AG09309 (cell line): ENCODE data around the gene OMA1.

Experiments used
- DNase-seq: peaks from one replicate; pipeline ENCODE4 v3.0.0-alpha.2; 2010; ENCODE audit warnings: low read depth
- H3K4me3 ChIP-seq: 2 replicates; pipeline ENCODE4 v1.5.1; 2011; ENCODE audit warnings: mild to moderate bottlenecking, low read depth, low read length, moderate library complexity; ENCODE audit not compliant: control insufficient read depth
- CTCF ChIP-seq: IDR thresholded peaks from 2 replicates; pipeline ENCODE4 v1.5.1; 2011; ENCODE audit warnings: mild to moderate bottlenecking, low read depth, low read length, inconsistent platforms; ENCODE audit not compliant: insufficient read depth, control insufficient read depth; ENCODE audit errors: missing control alignments

OMA1 gene

GRCh38 chr1:58439946-58440345, 106.6 kb downstream of the OMA1 start:
- TF ChIP-seq CTCF = no peak
- H3K4me3 ChIP-seq = no peak overlapping the region
- no peak for DNase-seq

- DNase-seq = no peak
- no peak overlapping the region for H3K4me3 ChIP-seq
- no peak for TF ChIP-seq CTCF
Measured at GRCh38 chr1:58438468-58438867, 108.1 kb downstream of the OMA1 start.

GRCh38 chr1:58437623-58438022, 108.9 kb downstream of the OMA1 start:
- DNase-seq = no peak
- H3K4me3 ChIP-seq = no peak overlapping the region
- no peak for TF ChIP-seq CTCF

- TF ChIP-seq CTCF = no peak
- no peak for DNase-seq
- no peak overlapping the region for H3K4me3 ChIP-seq
Measured at GRCh38 chr1:58436615-58437297, 109.8 kb downstream of the OMA1 start.

GRCh38 chr1:58435376-58435775, 111.2 kb downstream of the OMA1 start:
- no peak for TF ChIP-seq CTCF
- DNase-seq = no peak
- H3K4me3 ChIP-seq = no peak overlapping the region

- DNase-seq = no peak
- no peak overlapping the region for H3K4me3 ChIP-seq
- TF ChIP-seq CTCF = no peak
Measured at GRCh38 chr1:58434607-58435006, 111.9 kb downstream of the OMA1 start.
